GM19043 (cell line): Measurements from ENCODE around the gene RPL28.
"Not testable (repeated sequence)": the region's sequence is repeated elsewhere in the genome, so short reads cannot be mapped to it uniquely, and the experiment has no call there.

ENCODE experiments used
- ATAC-seq: cut with Tn5 transposase; IDR thresholded peaks from one replicate; pipeline ENCODE4 v1.9.1; 2021; ENCODE audit warnings: low read depth; ENCODE audit not compliant: unreplicated experiment

The RPL28 gene

GRCh38 chr19:55418185-55418584 is 32.5 kb downstream of the RPL28 start:
- ATAC-seq, result no peak

GRCh38 chr19:55419103-55419502 is 33.4 kb downstream of the RPL28 start:
- no peak for ATAC-seq

- no peak for ATAC-seq
These were observed 34.0 kb downstream of the RPL28 start for GRCh38 chr19:55419624-55420236.

- ATAC-seq, result not testable (repeated sequence)
These were observed 35.5 kb downstream of the RPL28 start for GRCh38 chr19:55421281-55421680.

GRCh38 chr19:55423225-55424005 is 37.7 kb downstream of the RPL28 start:
- no peak for ATAC-seq

- no peak for ATAC-seq
These were observed 38.8 kb downstream of the RPL28 start for GRCh38 chr19:55424518-55424917.

GRCh38 chr19:55426042-55426441 is 40.3 kb downstream of the RPL28 start:
- no peak for ATAC-seq

GRCh38 chr19:55431183-55431582 is 45.5 kb downstream of the RPL28 start:
- ATAC-seq, result no peak

GRCh38 chr19:55432241-55432959 is 46.7 kb downstream of the RPL28 start:
- no peak for ATAC-seq

- ATAC-seq, result no peak
These were observed 47.6 kb downstream of the RPL28 start for GRCh38 chr19:55433292-55433691.

GRCh38 chr19:55434356-55434919 is 48.7 kb downstream of the RPL28 start:
- no peak for ATAC-seq

GRCh38 chr19:55435020-55435419 is 49.3 kb downstream of the RPL28 start:
- no peak for ATAC-seq

- no peak for ATAC-seq
These were observed 51.1 kb downstream of the RPL28 start for GRCh38 chr19:55436847-55437246.

GRCh38 chr19:55437410-55437809 is 51.7 kb downstream of the RPL28 start:
- ATAC-seq, result no peak

- ATAC-seq, result no peak
These were observed 53.3 kb downstream of the RPL28 start for GRCh38 chr19:55439052-55439451.

GRCh38 chr19:55440411-55441105 is 54.8 kb downstream of the RPL28 start:
- no peak for ATAC-seq

- no peak for ATAC-seq
These were observed 55.6 kb downstream of the RPL28 start for GRCh38 chr19:55441319-55441691.

- no peak for ATAC-seq
These were observed 56.1 kb downstream of the RPL28 start for GRCh38 chr19:55441692-55442321.

- no peak for ATAC-seq
These were observed 56.7 kb downstream of the RPL28 start for GRCh38 chr19:55442372-55442961.
